ENCODE measurements around the gene SETSIP. TPM values are rescaled to one million over a fixed set of nuclear protein-coding genes. Genes with fewer than 3 reads are reported as not detected.

SETSIP gene
- total and polyA plus RNA-seq, 2 experiments from 2014 or later, result not detected

- no peak for TF ChIP-seq EZH2phosphoT487 (IDR thresholded peaks at IDR 0.05; ENCODE audit: low read depth, severe bottlenecking, unreplicated experiment)
- TF ChIP-seq EZH2 (IDR thresholded peaks at IDR 0.05; ENCODE audit: borderline replicate concordance), result no peak
- no peak for TF ChIP-seq CTCF (IDR thresholded peaks at IDR 0.05; ENCODE audit: poor library complexity)
- no peak for DNase-seq (ENCODE audit: low spot score)
- H3K36me3 ChIP-seq (replicated peaks; ENCODE audit: insufficient read depth, low read depth), result no peaks in the 10 kb centered on the region
- H2AFZ ChIP-seq, result no peak overlapping the region
- H4K20me1 ChIP-seq (ENCODE audit: insufficient read depth, poor library complexity, severe bottlenecking), result no peaks in the 10 kb centered on the region
- no peak overlapping the region for H3K4me3 ChIP-seq
- H3K27ac ChIP-seq, result no peak overlapping the region
- H3K4me1 ChIP-seq (ENCODE audit: insufficient read depth), result no peaks in the 10 kb centered on the region
- H3K9me3 ChIP-seq (ENCODE audit: low read depth), result no peaks in the 10 kb centered on the region
- H3K4me2 ChIP-seq, result no peak overlapping the region
- 76% methylated on average over 2 of the region's 2 CpGs for WGBS (ENCODE audit: low lambda C conversion rate, missing lambda C conversion rate)
- no peaks in the 10 kb centered on the region for H3K27me3 ChIP-seq
- no peaks in the 10 kb centered on the region for H3K79me2 ChIP-seq
- no peaks in the 10 kb centered on the region for H3K9me2 ChIP-seq (replicated peaks; ENCODE audit: insufficient read depth)
Measured at GRCh38 chr1:92070892-92071291, 4.3 kb downstream of the SETSIP start.

- Histone ChIP-seq H2AFZ (no peak overlapping the region), H3K36me3 (replicated peaks; ENCODE audit: insufficient read depth, low read depth) (no peaks in the 10 kb centered on the region), H3K79me2 (no peaks in the 10 kb centered on the region), H3K27me3 (no peaks in the 10 kb centered on the region), H3K4me2 (no peak overlapping the region), H3K9me2 (replicated peaks; ENCODE audit: insufficient read depth) (no peaks in the 10 kb centered on the region), H4K20me1 (ENCODE audit: insufficient read depth, poor library complexity, severe bottlenecking) (no peaks in the 10 kb centered on the region), H3K9me3 (ENCODE audit: low read depth) (no peaks in the 10 kb centered on the region), H3K27ac (no peak overlapping the region), H3K4me3 (no peak overlapping the region), H3K4me1 (ENCODE audit: insufficient read depth) (no peaks in the 10 kb centered on the region)
- 94% methylated on average over 8 of the region's 8 CpGs for WGBS (ENCODE audit: low lambda C conversion rate, missing lambda C conversion rate)
- no peak for DNase-seq (ENCODE audit: low spot score)
- TF ChIP-seq EZH2 (IDR thresholded peaks at IDR 0.05; ENCODE audit: borderline replicate concordance), result no peak
- no peak for TF ChIP-seq CTCF (IDR thresholded peaks at IDR 0.05; ENCODE audit: poor library complexity)
- TF ChIP-seq EZH2phosphoT487 (IDR thresholded peaks at IDR 0.05; ENCODE audit: low read depth, severe bottlenecking, unreplicated experiment), result no peak
Measured at GRCh38 chr1:92066321-92066720, 8.9 kb downstream of the SETSIP start.

DNA sequence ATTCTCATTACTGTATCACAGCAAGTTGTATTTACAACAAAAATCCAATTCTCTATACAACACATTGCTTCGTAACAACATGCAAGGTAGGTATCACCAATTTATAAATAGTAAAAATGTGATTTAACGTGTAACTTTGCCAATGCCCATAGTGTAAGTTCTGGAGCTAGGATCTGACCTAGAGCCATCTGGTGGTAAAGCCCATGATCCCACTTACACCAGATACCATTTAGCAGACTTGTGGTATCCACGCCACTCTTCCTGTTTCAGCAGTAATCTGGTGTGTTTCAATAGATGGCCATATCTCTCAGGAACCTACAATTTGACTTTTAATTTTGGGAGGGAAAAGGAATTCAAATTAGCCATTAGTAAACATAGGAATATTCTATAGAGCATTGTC lies 10.2 kb downstream of the SETSIP start:
- no peak overlapping the region for H2AFZ ChIP-seq
- no peaks in the 10 kb centered on the region for H4K20me1 ChIP-seq (ENCODE audit: insufficient read depth, poor library complexity, severe bottlenecking)
- H3K79me2 ChIP-seq, result no peaks in the 10 kb centered on the region
- no peaks in the 10 kb centered on the region for H3K9me3 ChIP-seq (ENCODE audit: low read depth)
- no peak for DNase-seq (ENCODE audit: low spot score)
- H3K9me2 ChIP-seq (replicated peaks; ENCODE audit: insufficient read depth), result no peaks in the 10 kb centered on the region
- no peak overlapping the region for H3K4me2 ChIP-seq
- TF ChIP-seq EZH2 (IDR thresholded peaks at IDR 0.05; ENCODE audit: borderline replicate concordance), result no peak
- no peak for TF ChIP-seq EZH2phosphoT487 (IDR thresholded peaks at IDR 0.05; ENCODE audit: low read depth, severe bottlenecking, unreplicated experiment)
- no peak for TF ChIP-seq CTCF (IDR thresholded peaks at IDR 0.05; ENCODE audit: poor library complexity)
- no peak overlapping the region for H3K27ac ChIP-seq
- no peaks in the 10 kb centered on the region for H3K36me3 ChIP-seq (replicated peaks; ENCODE audit: insufficient read depth, low read depth)
- H3K4me3 ChIP-seq, result no peak overlapping the region
- WGBS (ENCODE audit: low lambda C conversion rate, missing lambda C conversion rate), result 92% methylated on average over 3 of the region's 3 CpGs
- no peaks in the 10 kb centered on the region for H3K4me1 ChIP-seq (ENCODE audit: insufficient read depth)
- no peaks in the 10 kb centered on the region for H3K27me3 ChIP-seq

DNA sequence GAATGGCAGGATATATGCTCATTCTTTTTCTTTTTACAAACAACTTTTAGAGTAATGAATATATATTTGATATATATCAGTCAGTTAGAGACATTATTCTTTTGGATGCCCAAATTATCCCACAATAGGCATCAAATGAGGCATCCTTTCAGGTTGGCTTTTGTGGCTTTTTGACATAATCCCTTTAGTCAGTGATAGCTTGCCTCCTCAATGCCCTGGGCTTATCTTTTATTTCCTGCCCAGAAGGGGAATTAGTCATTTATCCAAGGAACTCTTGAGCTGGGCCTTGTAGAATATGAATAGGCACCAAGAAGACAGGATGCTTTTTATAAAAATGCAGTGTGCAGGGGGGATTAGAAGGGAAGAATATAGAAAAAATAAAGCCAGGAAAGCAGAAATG lies 23.3 kb downstream of the SETSIP start:
- Histone ChIP-seq H4K20me1 (ENCODE audit: insufficient read depth, poor library complexity, severe bottlenecking) (no peaks in the 10 kb centered on the region), H2AFZ (no peak overlapping the region), H3K9me3 (ENCODE audit: low read depth) (no peaks in the 10 kb centered on the region), H3K4me2 (no peak overlapping the region), H3K4me3 (no peak overlapping the region), H3K27ac (no peak overlapping the region), H3K79me2 (no peaks in the 10 kb centered on the region), H3K4me1 (ENCODE audit: insufficient read depth) (no peaks in the 10 kb centered on the region), H3K27me3 (no peaks in the 10 kb centered on the region), H3K36me3 (replicated peaks; ENCODE audit: insufficient read depth, low read depth) (no peaks in the 10 kb centered on the region), H3K9me2 (replicated peaks; ENCODE audit: insufficient read depth) (no peaks in the 10 kb centered on the region)
- no peak for DNase-seq (ENCODE audit: low spot score)
- TF ChIP-seq EZH2 (IDR thresholded peaks at IDR 0.05; ENCODE audit: borderline replicate concordance) (no peak), EZH2phosphoT487 (IDR thresholded peaks at IDR 0.05; ENCODE audit: low read depth, severe bottlenecking, unreplicated experiment) (no peak)
